ENCODE measurements around the gene ZNF618. TPM values are rescaled to one million over a fixed set of nuclear protein-coding genes. Genes with fewer than 3 reads are reported as not detected.
"Not testable (repeated sequence)": the region's sequence is repeated elsewhere in the genome, so short reads cannot be mapped to it uniquely, and the experiment has no call there.

ZNF618 gene
- total RNA-seq, 2 experiments from 2014 or later: not detected

DNA sequence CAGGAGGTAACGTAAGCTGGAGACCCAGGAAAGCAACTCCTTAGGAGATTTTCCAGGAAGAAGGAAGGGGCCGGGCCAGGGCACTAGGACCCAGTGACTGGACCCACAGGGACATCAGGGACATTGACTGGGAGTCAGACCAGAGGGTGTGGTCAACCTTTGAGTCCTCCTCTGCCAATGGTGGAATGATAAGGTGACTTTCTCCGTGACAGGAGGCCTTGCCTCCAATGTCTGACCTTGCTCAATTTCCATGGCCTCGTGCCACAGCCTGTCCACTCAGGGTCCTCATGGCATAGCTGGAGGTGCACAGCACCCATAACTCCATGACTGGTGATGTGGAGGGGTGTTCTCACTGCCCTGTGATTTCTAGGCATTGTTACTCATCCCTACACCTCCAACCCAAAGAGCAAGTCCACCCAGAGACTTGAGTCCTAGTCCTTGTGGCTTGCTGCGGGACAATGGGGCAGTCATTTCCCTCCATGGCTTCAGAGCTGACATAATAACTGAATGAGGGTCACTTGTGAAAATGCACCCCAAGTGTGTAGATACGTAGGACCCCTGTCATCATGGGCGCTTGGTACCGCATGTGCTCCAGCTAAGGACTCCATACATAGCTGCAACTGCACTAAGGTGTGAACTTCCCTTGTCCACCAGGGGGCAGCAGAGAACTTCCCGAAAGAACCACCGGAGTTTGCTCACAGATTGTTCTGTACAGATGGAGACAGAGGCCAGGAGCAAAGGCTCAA, 206.1 kb downstream of the ZNF618 start:
- POLR2A ChIA-PET: interaction anchor here (0.7 kb wide), 1 partner anchor 7 kb away, joined by 4 read pairs; no protein-coding TSS in a partner anchor
- intact Hi-C loops (cut with micrococcal nuclease; ENCODE audit: unreplicated experiment): loop anchor here (1.0 kb wide), 1 partner anchor 209 kb away; no protein-coding TSS in a partner anchor

DNA sequence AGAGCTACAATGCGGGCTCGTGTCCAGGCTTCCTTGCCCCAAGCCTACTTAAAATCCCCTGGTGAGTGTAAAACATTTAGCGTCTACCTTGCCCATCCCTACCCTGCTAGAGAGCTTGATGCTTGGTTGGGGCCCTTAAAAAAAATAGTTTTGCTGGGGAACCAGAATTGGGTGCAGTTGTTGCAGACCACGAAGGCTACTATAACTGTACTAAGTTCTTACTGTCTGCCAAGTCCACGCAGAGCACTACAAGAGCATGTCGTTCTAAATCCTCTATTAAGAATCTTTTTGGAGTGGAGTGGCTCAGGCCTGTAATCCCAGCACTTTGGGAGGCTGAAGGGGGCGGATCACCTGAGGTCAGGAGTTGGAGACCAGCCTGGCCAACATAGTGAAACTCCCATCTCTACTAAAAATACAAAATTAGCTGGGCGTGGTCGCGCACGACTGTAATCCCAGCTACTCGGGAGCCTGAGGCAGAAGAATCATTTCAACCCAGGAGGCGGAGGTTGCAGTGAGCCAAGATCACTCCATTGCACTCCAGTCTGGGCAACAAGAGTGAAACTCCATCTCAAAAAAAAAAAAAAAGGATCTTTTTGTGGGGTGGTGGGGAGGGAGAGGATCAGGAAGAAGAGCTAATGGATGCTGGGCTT, 206.8 kb downstream of the ZNF618 start:
- not testable (repeated sequence) for H3K4me1 ChIP-seq (ENCODE audit: insufficient read depth, low read length, poor library complexity, severe bottlenecking)

More for the DNA sequence above, 206.1 kb downstream of the ZNF618 start:
- TF ChIP-seq CTCF (conservative IDR thresholded peaks at IDR 0.05; ENCODE audit: low read length): peak; percentile 90
- no peak for TF ChIP-seq EZH2phosphoT487 (IDR thresholded peaks at IDR 0.05; ENCODE audit: borderline replicate concordance, low read depth, low read length)
- Histone ChIP-seq H3K27ac (ENCODE audit: low read depth, low read length, poor library complexity, severe bottlenecking) (no peak overlapping the region), H3K9me3 (ENCODE audit: low read length) (no peaks in the 10 kb centered on the region), H3K9me2 (ENCODE audit: insufficient read depth, low read length) (no peaks in the 10 kb centered on the region), H3K4me1 (ENCODE audit: insufficient read depth, low read length, poor library complexity, severe bottlenecking) (no peaks in the 10 kb centered on the region), H2AFZ (ENCODE audit: low read length) (no peak overlapping the region), H3K36me3 (ENCODE audit: insufficient read depth, low read length) (no peaks in the 10 kb centered on the region), H3K79me2 (ENCODE audit: insufficient read depth, low read depth, low read length) (no peaks in the 10 kb centered on the region), H4K20me1 (ENCODE audit: insufficient read depth, low read length) (no peaks in the 10 kb centered on the region), H3K4me2 (ENCODE audit: low read length) (no peak overlapping the region), H3K4me3 (ENCODE audit: low read depth, low read length, poor library complexity, severe bottlenecking) (no peak overlapping the region)
- no TSS peak for BruUV-seq (replicated peaks)
- CTCF ChIA-PET (ENCODE audit: unreplicated experiment): interaction anchor here (0.8 to 1.1 kb wide), 2 partner anchors 10 to 208 kb away, joined by 4 read pairs; no protein-coding TSS in a partner anchor
- peak; percentile 78 for DNase-seq (ENCODE audit: low spot score)

More for the DNA sequence above, 206.8 kb downstream of the ZNF618 start:
- not testable (repeated sequence) for BruUV-seq (replicated peaks); H2AFZ ChIP-seq (ENCODE audit: low read length); H3K4me3 ChIP-seq (ENCODE audit: low read depth, low read length, poor library complexity, severe bottlenecking); H3K4me2 ChIP-seq (ENCODE audit: low read length); H3K79me2 ChIP-seq (ENCODE audit: insufficient read depth, low read depth, low read length); DNase-seq (ENCODE audit: low spot score); H3K36me3 ChIP-seq (ENCODE audit: insufficient read depth, low read length); H3K27ac ChIP-seq (ENCODE audit: low read depth, low read length, poor library complexity, severe bottlenecking); H4K20me1 ChIP-seq (ENCODE audit: insufficient read depth, low read length); H3K9me3 ChIP-seq (ENCODE audit: low read length); H3K9me2 ChIP-seq (ENCODE audit: insufficient read depth, low read length)
- intact Hi-C loops (cut with micrococcal nuclease; ENCODE audit: unreplicated experiment): loop anchor here (1.0 kb wide), 1 partner anchor 208 kb away; no protein-coding TSS in a partner anchor
- ChIA-PET CTCF (ENCODE audit: unreplicated experiment) (interaction anchor here (1.1 kb wide), 1 partner anchor 11 kb away, joined by 4 read pairs; no protein-coding TSS in a partner anchor), POLR2A (interaction anchor here (0.7 kb wide), 1 partner anchor 8 kb away, joined by 4 read pairs; no protein-coding TSS in a partner anchor)
- peak; percentile 37; the same call in 1 of the 2 replicates for TF ChIP-seq CTCF (conservative IDR thresholded peaks at IDR 0.05; ENCODE audit: low read length)
